ENCODE results near the gene OVCA2.

OVCA2 gene

DNA sequence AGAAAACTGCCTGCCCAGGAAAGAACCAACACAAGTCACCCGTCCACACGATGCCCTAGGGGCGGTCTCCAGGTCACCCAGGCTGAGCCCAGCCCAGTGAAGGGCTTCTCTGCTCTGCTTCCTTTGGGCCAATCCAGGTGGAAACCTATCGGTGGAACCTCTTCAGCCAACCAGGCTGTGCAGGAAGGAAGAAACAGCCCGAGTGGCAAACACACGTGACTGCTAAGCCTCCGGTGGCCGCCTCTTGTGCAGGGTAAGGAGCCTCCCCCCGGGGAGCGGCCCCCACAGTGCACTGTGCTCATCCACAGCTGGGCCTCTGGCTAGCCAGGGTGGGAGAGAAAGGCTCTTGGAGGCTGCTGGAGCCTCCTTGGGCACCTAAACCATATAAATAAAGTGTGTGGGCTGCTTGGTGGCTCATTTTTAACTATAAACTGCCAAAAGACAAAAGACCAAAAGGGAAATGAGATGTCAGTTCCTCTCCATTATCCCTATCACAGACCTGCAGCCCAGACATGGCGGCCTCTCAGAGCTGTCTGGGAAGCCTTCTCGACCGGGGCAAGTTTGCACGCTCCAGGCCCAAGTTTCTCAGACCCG is 19.1 kb upstream of the OVCA2 start:
- in situ Hi-C loops (cut with MboI; ENCODE audit: low pct_unique_long_range_greater_than_20kb, low sequenced_read_pairs, unreplicated experiment) = no loop called here
- TF ChIP-seq, protein P1, sequence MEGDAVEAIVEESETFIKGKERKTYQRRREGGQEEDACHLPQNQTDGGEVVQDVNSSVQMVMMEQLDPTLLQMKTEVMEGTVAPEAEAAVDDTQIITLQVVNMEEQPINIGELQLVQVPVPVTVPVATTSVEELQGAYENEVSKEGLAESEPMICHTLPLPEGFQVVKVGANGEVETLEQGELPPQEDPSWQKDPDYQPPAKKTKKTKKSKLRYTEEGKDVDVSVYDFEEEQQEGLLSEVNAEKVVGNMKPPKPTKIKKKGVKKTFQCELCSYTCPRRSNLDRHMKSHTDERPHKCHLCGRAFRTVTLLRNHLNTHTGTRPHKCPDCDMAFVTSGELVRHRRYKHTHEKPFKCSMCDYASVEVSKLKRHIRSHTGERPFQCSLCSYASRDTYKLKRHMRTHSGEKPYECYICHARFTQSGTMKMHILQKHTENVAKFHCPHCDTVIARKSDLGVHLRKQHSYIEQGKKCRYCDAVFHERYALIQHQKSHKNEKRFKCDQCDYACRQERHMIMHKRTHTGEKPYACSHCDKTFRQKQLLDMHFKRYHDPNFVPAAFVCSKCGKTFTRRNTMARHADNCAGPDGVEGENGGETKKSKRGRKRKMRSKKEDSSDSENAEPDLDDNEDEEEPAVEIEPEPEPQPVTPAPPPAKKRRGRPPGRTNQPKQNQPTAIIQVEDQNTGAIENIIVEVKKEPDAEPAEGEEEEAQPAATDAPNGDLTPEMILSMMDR (IDR thresholded peaks at IDR 0.05; ENCODE audit: extremely low read depth, insufficient read depth, missing control alignments) = no peak
- no peak for DNase-seq (ENCODE audit: low spot score)

DNA sequence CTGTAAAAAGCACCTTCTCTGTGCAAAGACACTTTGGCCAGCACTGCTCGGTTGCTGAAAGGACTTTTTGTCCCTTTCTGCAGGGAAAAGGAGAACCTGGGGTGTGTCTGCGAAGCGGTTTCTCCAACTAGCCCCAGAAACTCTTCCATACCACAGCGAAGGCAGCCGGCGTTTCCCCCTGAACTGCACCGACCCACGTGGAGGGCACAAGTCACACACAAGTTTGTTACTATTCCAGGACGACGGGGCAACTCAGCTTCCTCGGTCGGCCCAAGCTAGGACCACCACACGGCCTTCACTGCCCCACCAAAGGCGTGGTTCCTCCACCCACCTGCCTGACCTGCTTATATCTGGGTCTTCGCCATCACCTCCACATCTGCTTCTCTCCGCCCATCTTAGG is 18.6 kb upstream of the OVCA2 start:
- TF ChIP-seq, protein P1 (IDR thresholded peaks at IDR 0.05; ENCODE audit: extremely low read depth, insufficient read depth, missing control alignments) = no peak
- DNase-seq (ENCODE audit: low spot score) = no peak
- in situ Hi-C loops (cut with MboI; ENCODE audit: low pct_unique_long_range_greater_than_20kb, low sequenced_read_pairs, unreplicated experiment) = no loop called here

DNA sequence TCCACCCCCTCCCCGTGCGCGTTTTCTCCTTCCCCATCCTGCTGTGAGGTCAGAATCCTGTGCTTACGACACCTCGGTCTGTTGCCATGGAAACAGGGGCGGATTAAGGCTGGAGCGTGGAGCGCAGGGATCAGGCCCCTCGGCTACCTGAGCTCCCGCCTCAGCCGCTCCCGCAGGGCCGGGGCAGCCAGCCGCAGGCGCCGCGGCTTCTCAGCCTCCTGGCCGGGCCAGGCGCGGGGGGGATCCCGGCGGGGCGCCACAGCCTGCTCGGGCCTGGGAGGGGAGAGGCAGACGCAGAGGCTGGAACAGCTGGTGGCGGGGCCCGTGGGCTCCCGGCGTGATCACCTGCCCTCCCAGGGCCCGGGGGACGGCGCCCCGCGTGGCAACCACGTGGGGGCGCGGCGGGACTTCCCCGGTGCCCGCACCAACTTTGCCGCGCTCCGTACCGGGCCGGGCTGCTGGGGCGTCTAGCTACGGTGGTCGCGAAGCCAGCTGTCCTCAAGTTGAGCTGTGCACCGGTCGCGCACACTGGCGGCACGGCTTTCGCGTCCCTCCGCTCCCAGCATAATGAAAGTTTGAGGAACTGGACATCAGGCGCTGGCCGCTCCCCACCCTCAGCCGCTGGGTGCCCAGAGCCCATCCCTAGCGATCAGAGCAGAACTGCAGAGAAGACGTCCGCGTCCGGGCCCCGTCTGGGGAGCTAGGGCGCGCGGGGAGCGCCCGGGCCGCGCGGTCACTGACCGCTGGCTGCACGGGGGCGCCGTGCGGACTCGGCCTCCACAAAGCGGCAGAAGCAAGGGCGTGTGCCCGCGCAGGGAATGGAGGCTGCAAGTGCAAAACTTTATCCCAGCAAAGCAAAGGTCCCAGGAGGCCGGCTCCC is 17.9 kb upstream of the OVCA2 start:
- TF ChIP-seq, protein P1 (IDR thresholded peaks at IDR 0.05; ENCODE audit: extremely low read depth, insufficient read depth, missing control alignments) = no peak
- in situ Hi-C loops (cut with MboI; ENCODE audit: low pct_unique_long_range_greater_than_20kb, low sequenced_read_pairs, unreplicated experiment) = no loop called here
- peak; percentile 52 for DNase-seq (ENCODE audit: low spot score)

DNA sequence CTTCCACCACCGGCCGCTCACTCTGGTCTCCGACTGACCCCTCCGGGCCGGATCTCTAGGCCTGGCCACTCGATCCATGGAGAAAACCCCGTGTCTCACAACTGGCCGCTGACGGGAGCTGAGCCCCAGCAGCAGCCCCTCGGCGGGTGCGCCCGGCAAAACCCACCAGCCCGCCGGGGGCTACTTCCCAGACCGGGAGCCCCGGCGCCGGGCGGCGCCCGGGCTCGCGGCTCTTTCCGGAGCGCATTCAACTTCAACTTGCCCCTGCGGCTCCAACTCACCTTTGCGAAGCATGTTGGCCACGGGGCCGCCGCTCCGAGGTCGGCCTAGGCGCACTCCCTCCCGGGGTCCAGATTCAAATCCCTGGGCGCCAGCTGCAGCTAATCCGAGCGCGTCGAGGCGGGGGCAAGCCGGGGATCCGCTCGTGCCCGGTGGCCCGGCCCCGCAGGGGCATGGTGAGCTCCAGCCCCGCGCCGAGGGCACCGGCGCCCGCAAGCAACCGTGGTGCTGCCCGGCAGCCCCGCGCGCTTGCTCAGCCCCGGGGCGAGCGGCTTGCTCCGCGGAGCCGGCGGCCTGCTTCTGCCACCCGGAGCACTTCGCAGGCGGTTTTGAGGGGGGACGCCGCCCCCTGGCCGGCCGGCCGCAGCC is 17.1 kb upstream of the OVCA2 start:
- in situ Hi-C loops (cut with MboI; ENCODE audit: low pct_unique_long_range_greater_than_20kb, low sequenced_read_pairs, unreplicated experiment) = loop anchor here (25.0 kb wide), 1 partner anchor 312 kb away; the partner anchor contains the start of genes TLCD2 and WDR81
- TF ChIP-seq, protein P1 (IDR thresholded peaks at IDR 0.05; ENCODE audit: extremely low read depth, insufficient read depth, missing control alignments) = no peak
- no peak for DNase-seq (ENCODE audit: low spot score)

DNA sequence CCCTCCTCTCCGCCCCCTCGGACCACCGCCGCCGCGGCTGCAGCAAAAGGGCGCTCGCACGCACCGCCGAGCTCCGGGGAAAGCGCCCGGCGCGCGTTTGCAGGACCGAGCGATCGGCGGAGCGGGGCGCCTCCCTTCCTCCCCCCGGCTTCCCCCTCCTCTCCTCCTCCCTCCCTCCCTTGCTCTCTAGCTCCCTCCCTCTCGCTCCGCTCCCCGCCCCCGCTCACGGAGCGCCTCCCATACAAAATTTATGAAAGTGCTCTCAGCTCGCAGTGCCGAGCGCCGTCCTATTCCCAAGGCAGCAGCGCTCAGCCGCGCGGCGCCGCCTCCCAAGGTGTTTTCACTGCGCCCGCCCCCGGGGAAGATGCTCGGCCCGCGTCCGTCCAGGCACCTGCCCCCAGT is 16.6 kb upstream of the OVCA2 start, which contains the start of gene RTN4RL1:
TSS of gene RTN4RL1 (minus strand) at position 115 of the 402 bp plus-strand sequence. CDS start 469 bp downstream, outside the sequence.
- DNase-seq (ENCODE audit: low spot score) = peak; percentile 78
- TF ChIP-seq, protein P1 (IDR thresholded peaks at IDR 0.05; ENCODE audit: extremely low read depth, insufficient read depth, missing control alignments) = no peak
- in situ Hi-C loops (cut with MboI; ENCODE audit: low pct_unique_long_range_greater_than_20kb, low sequenced_read_pairs, unreplicated experiment) = loop anchor here (25.0 kb wide), 1 partner anchor 313 kb away; the partner anchor contains the start of genes TLCD2 and WDR81

DNA sequence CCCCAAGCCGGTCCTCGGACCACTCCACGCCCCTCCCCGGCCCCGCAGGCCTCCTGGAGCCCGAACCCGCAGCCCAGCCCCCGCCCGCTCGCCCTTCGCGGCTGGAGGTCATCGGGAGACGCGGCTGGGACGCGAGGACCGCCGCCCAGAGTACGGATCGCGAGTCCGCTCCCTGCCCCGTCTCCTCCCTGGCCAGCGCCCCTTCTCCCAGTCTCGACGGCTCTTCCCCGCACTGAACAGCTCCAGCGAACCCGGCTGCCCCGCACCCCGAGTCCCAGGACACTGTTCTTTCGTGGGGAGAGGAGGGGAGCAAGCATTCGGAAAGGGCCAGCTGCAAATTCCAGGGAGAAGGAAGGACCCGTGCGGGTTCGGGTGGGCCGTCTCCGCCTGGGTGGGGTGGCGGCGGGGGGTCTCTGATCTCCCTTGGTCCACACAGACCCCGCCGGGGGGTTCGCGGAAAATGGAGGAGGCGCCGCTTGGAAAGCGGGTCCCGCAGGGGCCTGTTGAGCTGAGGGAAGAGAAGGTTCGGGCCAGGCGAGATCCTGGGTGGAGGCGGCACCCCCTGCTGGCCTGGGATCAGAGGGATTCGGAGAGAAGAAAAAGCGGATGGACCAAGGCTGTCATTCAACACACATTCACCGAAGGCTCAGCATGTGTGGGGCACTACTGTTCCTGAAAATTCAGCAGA is 16.1 kb upstream of the OVCA2 start:
- DNase-seq (ENCODE audit: low spot score) = peak; percentile 74
- TF ChIP-seq, protein P1 (IDR thresholded peaks at IDR 0.05; ENCODE audit: extremely low read depth, insufficient read depth, missing control alignments) = peak; percentile 51
- in situ Hi-C loops (cut with MboI; ENCODE audit: low pct_unique_long_range_greater_than_20kb, low sequenced_read_pairs, unreplicated experiment) = loop anchor here (25.0 kb wide), 1 partner anchor 313 kb away; the partner anchor contains the start of genes TLCD2 and WDR81
